Transverse colon (tissue), 4 donors: ENCODE measurements around the gene DNAJC1.

Experiments
- CTCF ChIP-seq, 5 experiments: fragments of 200-600 bp in 3 of 5; fragments of 450-650 bp in 2 of 5; sonication (generic) in 3 of 5; IDR thresholded peaks; 1 replicate in 2 of 5; 2 replicates in 3 of 5; pipeline ENCODE4 v1.5.1; 2016 to 2017; ENCODE audit warnings: antibody characterized with exemption in 5 of 5, inconsistent platforms in 3 of 5, mild to moderate bottlenecking in 2 of 5, moderate library complexity in 1 of 5
- EP300 ChIP-seq: sonication (generic); formaldehyde crosslinking; IDR thresholded peaks from one replicate; pipeline ENCODE4 v1.6.1; 2017; ENCODE audit warnings: antibody characterized with exemption, low read depth
- POLR2A ChIP-seq: fragments of 450-650 bp; IDR thresholded peaks from one replicate; pipeline ENCODE4 v1.6.1; 2016; ENCODE audit warnings: antibody characterized with exemption, mild to moderate bottlenecking, moderate library complexity
- POLR2AphosphoS5 ChIP-seq, 3 donors: sonication (generic); formaldehyde crosslinking; IDR thresholded peaks; one replicate each; pipeline ENCODE4 v1.6.1; 2016; ENCODE audit warnings: antibody characterized with exemption in 3 of 3

DNA sequence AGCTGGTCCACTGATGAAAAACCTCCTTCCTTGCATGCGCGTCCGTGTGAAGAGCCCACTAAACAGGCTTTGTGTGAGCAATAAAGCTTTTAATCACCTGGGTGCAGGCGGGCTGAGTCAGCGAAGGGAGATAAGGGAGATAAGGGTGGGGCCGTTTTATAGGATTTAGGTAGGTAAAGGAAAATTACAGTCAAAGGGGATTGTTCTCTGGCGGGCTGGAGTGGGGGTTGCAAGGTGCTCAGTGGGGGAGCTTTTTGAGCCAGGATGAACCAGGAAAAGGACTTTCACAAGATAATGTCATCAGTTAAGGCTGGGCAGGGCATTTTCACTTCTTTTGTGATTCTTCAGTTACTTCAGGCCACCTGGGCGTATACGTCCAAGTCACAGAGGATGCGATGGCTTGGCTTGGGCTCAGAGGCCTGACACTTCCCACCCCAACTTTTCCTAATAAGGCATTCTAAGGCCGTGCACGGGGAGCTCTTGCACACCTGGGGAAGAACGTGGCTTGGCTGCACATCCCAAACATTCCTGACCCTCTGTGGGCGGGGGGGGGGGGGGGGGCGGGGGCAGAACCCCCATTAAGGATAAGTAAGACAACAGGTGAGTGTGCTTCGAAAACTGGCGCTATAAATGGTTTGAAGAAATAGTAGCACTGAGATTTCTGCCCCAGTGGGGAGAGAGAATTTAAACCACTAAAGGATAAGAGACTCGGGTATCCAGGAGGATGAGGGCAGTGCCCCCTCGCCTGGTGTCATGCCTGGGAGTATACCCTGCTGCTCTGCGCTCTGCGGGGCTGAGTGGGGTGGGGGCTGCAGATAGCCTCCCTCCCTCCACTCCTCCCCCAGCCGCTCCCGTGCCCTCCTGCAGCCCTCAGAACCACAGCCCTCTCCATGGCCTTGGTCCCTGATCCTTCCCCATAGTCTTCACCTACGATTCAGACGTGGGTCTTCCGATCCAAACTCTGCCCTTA lies 251.9 kb downstream of the DNAJC1 start:
- TF ChIP-seq CTCF (IDR thresholded peaks at IDR 0.05) (no peak), POLR2A (no peak), EP300 (no peak), POLR2AphosphoS5 (IDR thresholded peaks at IDR 0.05) (no peak)
